ENCODE measurements around the gene CROCC2. TPM values are rescaled to one million over a fixed set of nuclear protein-coding genes. Genes with fewer than 3 reads are reported as not detected.

The CROCC2 gene
- polyA plus RNA-seq, 3 donors: 0.04 TPM; not detected in 2

- no peak for DNase-seq (ENCODE audit: low read depth in 3 of 3, low spot score in 2 of 3)
Measured at GRCh38 chr2:240875228-240876034, 30.7 kb upstream of the CROCC2 start.

- DNase-seq (ENCODE audit: low read depth in 3 of 3, low spot score in 2 of 3): no peak
Measured at GRCh38 chr2:240876035-240876474, 30.1 kb upstream of the CROCC2 start.

GRCh38 chr2:240876475-240877251 is 29.5 kb upstream of the CROCC2 start:
- DNase-seq (ENCODE audit: low read depth in 3 of 3, low spot score in 2 of 3): no peak

- no peak for DNase-seq (ENCODE audit: low read depth in 3 of 3, low spot score in 2 of 3)
Measured at GRCh38 chr2:240877460-240878340, 28.4 kb upstream of the CROCC2 start.

- no peak for DNase-seq (ENCODE audit: low read depth in 3 of 3, low spot score in 2 of 3)
Measured at GRCh38 chr2:240878341-240878936, 27.7 kb upstream of the CROCC2 start.

- no peak for DNase-seq (ENCODE audit: low read depth in 3 of 3, low spot score in 2 of 3)
Measured at GRCh38 chr2:240879105-240879504, 27.0 kb upstream of the CROCC2 start.

GRCh38 chr2:240881913-240882312 is 24.2 kb upstream of the CROCC2 start:
- DNase-seq (ENCODE audit: low read depth in 3 of 3, low spot score in 2 of 3): no peak

- no peak for DNase-seq (ENCODE audit: low read depth in 3 of 3, low spot score in 2 of 3)
Measured at GRCh38 chr2:240884221-240884620, 21.9 kb upstream of the CROCC2 start.

- DNase-seq (ENCODE audit: low read depth in 3 of 3, low spot score in 2 of 3): no peak
Measured at GRCh38 chr2:240884745-240885144, 21.4 kb upstream of the CROCC2 start.

GRCh38 chr2:240885566-240885965 is 20.6 kb upstream of the CROCC2 start:
- no peak for DNase-seq (ENCODE audit: low read depth in 3 of 3, low spot score in 2 of 3)

GRCh38 chr2:240886023-240886565 is 20.0 kb upstream of the CROCC2 start:
- DNase-seq (ENCODE audit: low read depth in 3 of 3, low spot score in 2 of 3): no peak

GRCh38 chr2:240886678-240887609 is 19.2 kb upstream of the CROCC2 start:
- no peak for DNase-seq (ENCODE audit: low read depth in 3 of 3, low spot score in 2 of 3)

GRCh38 chr2:240887631-240888030 is 18.5 kb upstream of the CROCC2 start:
- no peak for DNase-seq (ENCODE audit: low read depth in 3 of 3, low spot score in 2 of 3)

GRCh38 chr2:240888130-240888889 is 17.8 kb upstream of the CROCC2 start:
- no peak for DNase-seq (ENCODE audit: low read depth in 3 of 3, low spot score in 2 of 3)

GRCh38 chr2:240888890-240889573 is 17.1 kb upstream of the CROCC2 start:
- DNase-seq (ENCODE audit: low read depth in 3 of 3, low spot score in 2 of 3): no peak

- no peak for DNase-seq (ENCODE audit: low read depth in 3 of 3, low spot score in 2 of 3)
Measured at GRCh38 chr2:240889601-240890560, 16.3 kb upstream of the CROCC2 start.

GRCh38 chr2:240890691-240891090 is 15.4 kb upstream of the CROCC2 start:
- DNase-seq (ENCODE audit: low read depth in 3 of 3, low spot score in 2 of 3): no peak

All from right renal cortex interstitium (tissue), 3 donors.